Fibroblast of lung (primary cell): ENCODE data around the gene CDH4.

Experiments used
- EZH2 ChIP-seq: IDR thresholded peaks from 2 replicates; pipeline ENCODE4 v1.5.1; 2012; ENCODE audit warnings: low read length, control low read depth, mild to moderate bottlenecking; ENCODE audit errors: missing control alignments
- TF ChIP-seq, protein P1 (sequence below), 2 donors: IDR thresholded peaks in 1 of 2; conservative IDR thresholded peaks in 1 of 2; 1 replicate in 1 of 2; 2 replicates in 1 of 2; pipeline ENCODE4 v1.5.1; 2011 to 2012; ENCODE audit warnings: low read length in 2 of 2, control low read depth in 1 of 2, inconsistent platforms in 1 of 2, low read depth in 1 of 2, mild to moderate bottlenecking in 1 of 2

- TF ChIP-seq EZH2, result no peak
- TF ChIP-seq, protein P1, sequence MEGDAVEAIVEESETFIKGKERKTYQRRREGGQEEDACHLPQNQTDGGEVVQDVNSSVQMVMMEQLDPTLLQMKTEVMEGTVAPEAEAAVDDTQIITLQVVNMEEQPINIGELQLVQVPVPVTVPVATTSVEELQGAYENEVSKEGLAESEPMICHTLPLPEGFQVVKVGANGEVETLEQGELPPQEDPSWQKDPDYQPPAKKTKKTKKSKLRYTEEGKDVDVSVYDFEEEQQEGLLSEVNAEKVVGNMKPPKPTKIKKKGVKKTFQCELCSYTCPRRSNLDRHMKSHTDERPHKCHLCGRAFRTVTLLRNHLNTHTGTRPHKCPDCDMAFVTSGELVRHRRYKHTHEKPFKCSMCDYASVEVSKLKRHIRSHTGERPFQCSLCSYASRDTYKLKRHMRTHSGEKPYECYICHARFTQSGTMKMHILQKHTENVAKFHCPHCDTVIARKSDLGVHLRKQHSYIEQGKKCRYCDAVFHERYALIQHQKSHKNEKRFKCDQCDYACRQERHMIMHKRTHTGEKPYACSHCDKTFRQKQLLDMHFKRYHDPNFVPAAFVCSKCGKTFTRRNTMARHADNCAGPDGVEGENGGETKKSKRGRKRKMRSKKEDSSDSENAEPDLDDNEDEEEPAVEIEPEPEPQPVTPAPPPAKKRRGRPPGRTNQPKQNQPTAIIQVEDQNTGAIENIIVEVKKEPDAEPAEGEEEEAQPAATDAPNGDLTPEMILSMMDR (conservative IDR thresholded peaks at IDR 0.05 in 1 of 2, IDR thresholded peaks at IDR 0.05 in 1 of 2; ENCODE audit: low read depth in 1 of 2, low read length in 2 of 2), result no peak
Measured at GRCh38 chr20:61830991-61831390, 578.9 kb downstream of the CDH4 start.
